T-helper 1 cell treated with Interleukin-12 subunit alpha and Interleukin-12 subunit beta and Interleukin-4 antibody, amounts not matched to agents 30 μg/mL and 1 μg/mL, for 36 hours (primary cell): Measurements from ENCODE around the gene SDR42E2.
"Not testable (repeated sequence)": the region's sequence is repeated elsewhere in the genome, so short reads cannot be mapped to it uniquely, and the experiment has no call there.

Experiments
- H3K27ac Mint-ChIP-seq: one replicate; pipeline ENCODE4 v1.8.0; 2021; ENCODE audit warnings: mild to moderate bottlenecking, mixed read lengths
- H3K27me3 Mint-ChIP-seq: one replicate; pipeline ENCODE4 v1.8.0; 2021; ENCODE audit warnings: low read depth, mixed read lengths
- H3K36me3 Mint-ChIP-seq: one replicate; pipeline ENCODE4 v1.8.0; 2021; ENCODE audit warnings: low read depth, mixed read lengths
- H3K4me1 Mint-ChIP-seq: one replicate; pipeline ENCODE4 v1.8.0; 2021; ENCODE audit warnings: low read depth, mixed read lengths
- H3K4me3 Mint-ChIP-seq: one replicate; pipeline ENCODE4 v1.8.0; 2021; ENCODE audit warnings: mild to moderate bottlenecking, moderate library complexity, mixed read lengths
- H3K9me3 Mint-ChIP-seq: one replicate; pipeline ENCODE4 v1.8.0; 2021; ENCODE audit warnings: mixed read lengths

SDR42E2 gene

DNA sequence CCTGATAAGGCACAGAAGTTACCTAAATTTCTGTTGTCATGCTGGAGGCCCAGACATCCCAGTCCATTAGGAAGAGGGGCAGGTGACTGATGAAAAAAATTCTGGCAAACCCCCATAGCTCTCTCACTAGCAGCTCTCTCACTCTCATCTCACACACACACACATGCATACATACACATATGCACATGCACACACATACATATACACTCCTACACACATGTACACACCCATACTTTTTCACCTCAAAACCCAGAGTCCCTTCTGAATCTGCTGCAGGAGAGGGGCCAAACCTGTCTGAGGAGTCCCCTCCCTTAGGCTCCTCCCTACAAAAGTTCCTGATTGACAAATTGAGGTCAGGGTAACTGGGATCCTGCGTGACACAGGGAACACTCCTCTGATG is 22.6 kb upstream of the SDR42E2 start:
- H3K4me3 Mint-ChIP-seq: no peak overlapping the region
- H3K36me3 Mint-ChIP-seq: no peaks in the 10 kb centered on the region
- no peaks in the 10 kb centered on the region for H3K9me3 Mint-ChIP-seq
- H3K27me3 Mint-ChIP-seq: peaks cover 8% of the 10 kb centered on the region
- H3K27ac Mint-ChIP-seq: no peak overlapping the region
- H3K4me1 Mint-ChIP-seq: no peaks in the 10 kb centered on the region

DNA sequence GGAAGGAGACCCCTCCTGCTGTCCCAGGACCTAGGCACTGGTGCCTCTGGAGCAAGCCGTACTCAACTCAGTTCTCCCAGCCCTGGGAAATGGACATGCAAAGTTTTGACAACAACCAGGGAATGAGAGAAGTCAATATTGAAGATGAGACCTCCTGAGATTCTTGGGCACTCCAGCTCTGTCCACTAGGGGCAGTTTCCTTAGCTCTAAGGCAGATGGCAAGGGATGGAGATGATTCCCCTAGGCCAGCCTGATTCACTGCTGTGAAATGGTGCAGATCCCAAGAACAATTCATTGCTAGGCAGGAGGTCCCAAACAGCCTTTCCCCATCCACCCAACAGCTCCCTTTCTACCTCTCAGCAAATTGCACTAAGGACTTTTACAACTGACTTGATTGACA is 20.5 kb upstream of the SDR42E2 start:
- Mint-ChIP-seq H3K9me3 (no peaks in the 10 kb centered on the region), H3K4me1 (no peaks in the 10 kb centered on the region), H3K36me3 (no peaks in the 10 kb centered on the region), H3K27ac (no peak overlapping the region), H3K4me3 (no peak overlapping the region), H3K27me3 (peaks cover 4% of the 10 kb centered on the region)

DNA sequence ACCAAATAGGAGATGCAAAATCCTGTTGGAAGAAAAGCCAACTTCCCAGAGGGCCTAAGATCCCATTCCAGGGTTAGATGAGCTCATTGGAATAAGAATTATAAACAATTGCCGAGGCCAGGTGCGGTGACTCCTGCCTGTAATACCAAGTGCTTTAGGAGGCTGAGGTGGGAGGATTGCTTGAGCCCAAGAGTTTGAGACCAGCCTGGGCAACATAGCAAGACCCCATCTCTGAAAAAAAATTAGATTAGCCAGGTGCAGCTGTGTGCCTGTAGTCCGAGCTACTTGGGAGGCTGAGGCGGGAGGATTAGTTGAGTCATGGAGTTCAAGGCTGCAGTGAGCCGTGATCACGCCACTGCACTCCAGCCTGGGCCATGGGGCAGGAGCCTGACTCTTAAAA is 17.8 kb upstream of the SDR42E2 start:
- Mint-ChIP-seq H3K27me3 (peaks cover 4% of the 10 kb centered on the region), H3K4me1 (no peaks in the 10 kb centered on the region), H3K27ac (no peak overlapping the region), H3K36me3 (no peaks in the 10 kb centered on the region), H3K4me3 (no peak overlapping the region), H3K9me3 (no peaks in the 10 kb centered on the region)

DNA sequence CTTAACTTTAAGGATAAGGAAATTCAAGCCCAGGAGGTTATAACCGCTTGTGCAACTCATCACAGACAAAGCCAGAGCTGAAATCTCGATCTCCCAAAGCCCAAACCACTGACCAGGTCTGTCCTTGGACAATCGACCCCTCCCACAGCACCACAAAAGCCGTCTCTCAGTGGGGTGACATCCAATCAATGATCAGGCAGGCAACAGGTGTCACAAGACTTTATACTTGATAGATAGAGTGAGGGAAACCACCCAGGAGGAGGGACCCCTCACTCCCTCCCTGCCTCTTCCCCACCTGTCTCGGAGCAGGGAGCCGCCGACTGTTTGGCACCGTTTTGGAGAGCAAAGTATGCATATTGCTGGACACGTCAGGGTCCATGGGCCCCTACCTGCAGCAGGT is 14.5 kb upstream of the SDR42E2 start:
- no peaks in the 10 kb centered on the region for H3K27me3 Mint-ChIP-seq
- H3K4me3 Mint-ChIP-seq: no peak overlapping the region
- H3K4me1 Mint-ChIP-seq: no peaks in the 10 kb centered on the region
- H3K36me3 Mint-ChIP-seq: no peaks in the 10 kb centered on the region
- no peaks in the 10 kb centered on the region for H3K9me3 Mint-ChIP-seq
- H3K27ac Mint-ChIP-seq: no peak overlapping the region

DNA sequence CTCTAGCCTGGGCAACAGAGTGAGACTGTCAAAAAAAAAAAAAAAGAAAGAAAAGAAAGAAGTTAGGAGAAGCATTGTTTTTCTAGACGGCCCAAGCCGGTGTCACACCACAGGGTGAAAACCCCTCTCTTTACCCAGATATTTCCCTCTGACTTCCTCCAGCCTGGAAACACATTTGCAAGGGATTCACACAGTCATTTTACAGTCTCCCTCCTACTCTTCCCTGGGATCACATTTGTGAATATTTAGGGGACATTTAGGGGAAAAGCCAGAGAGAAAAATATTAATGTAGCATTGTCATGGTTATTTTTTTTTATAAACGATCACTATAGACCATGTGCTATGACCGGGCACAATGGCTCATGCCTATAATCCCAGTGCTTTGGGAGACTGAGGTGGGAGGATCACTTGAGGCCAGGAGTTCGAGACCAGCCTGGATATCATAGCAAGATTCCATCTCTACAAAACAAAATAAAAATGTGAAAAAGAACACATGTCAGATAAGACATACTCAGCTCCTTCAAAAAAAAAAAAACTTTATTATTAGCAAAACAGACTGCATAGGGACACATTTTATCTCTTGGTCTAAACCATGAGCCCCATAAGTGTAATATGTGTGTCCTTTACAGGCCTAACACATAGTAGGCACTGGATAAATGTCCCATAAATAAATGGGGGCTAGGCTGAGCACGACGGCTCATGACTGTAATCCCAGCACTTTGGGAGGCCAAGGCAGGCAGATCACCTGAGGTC is 10.9 kb upstream of the SDR42E2 start:
- Mint-ChIP-seq H3K4me3 (no peak overlapping the region), H3K36me3 (no peaks in the 10 kb centered on the region), H3K27me3 (no peaks in the 10 kb centered on the region), H3K27ac (no peak overlapping the region), H3K4me1 (no peaks in the 10 kb centered on the region), H3K9me3 (no peaks in the 10 kb centered on the region)

DNA sequence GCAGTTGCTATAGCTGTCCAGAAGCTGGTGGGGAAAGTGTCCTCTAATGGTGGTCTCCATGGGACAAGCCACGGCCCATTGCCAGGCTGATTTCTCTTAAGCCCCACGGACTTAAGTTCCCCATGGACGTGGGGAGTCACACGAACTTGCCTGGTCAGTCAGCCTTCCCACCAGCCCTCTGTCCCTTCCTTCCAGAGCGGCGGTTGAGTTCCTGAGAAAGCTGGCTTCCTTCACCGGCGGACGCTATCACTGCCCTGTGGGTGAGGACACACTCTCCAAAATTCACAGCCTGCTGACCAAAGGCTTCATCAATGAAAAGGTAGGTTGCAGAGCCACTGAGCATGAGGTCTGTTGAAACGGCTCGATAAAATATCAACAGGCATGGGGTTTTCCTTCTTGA is 10.0 kb upstream of the SDR42E2 start:
- Mint-ChIP-seq H3K27ac (no peak overlapping the region), H3K9me3 (no peaks in the 10 kb centered on the region), H3K4me3 (no peak overlapping the region), H3K27me3 (no peaks in the 10 kb centered on the region), H3K4me1 (no peaks in the 10 kb centered on the region), H3K36me3 (no peaks in the 10 kb centered on the region)

DNA sequence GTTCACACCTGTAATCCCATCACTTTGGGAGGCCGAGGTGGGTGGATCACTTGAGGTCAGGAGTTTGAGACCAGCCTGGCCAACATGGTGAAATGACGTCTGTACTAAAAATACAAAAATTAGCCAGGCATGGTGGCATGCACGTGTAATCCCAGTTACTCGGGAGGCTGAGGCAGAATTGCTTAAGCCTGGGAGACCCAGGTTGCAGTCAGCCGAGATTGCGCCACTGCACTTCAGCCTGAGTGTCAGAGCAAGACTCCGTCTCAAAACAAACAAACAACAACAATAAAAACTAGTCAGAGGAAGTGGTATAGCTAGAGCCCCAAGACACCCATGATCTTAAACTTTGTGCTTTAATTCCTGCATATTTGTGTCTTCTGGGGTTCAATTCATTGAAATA is 9.2 kb upstream of the SDR42E2 start:
- H3K4me3 Mint-ChIP-seq, H3K27me3 Mint-ChIP-seq, H3K36me3 Mint-ChIP-seq: not testable (repeated sequence)

DNA sequence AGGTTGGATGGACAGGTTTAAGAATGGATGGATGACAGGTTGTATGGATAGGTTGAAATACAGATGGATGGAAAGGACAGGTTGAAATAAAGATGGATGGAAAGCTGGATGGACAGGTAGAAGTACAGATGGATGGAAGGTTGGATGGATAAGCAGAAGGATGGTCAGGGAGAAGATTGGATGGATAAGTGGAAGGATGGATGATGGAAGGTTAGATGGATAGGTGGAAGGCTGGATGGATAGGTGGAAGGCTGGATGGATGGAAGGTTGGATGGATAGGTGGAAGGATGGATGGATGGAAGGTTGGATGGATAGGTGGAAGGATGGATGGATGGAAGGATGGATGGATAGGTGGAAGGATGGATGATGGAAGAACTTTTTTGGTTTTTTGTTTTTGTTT is 905 bp upstream of the SDR42E2 start:
- Mint-ChIP-seq H3K4me3 (no peak overlapping the region), H3K27ac (no peak overlapping the region)

More for the DNA sequence above, 9.2 kb upstream of the SDR42E2 start:
- not testable (repeated sequence) for H3K4me1 Mint-ChIP-seq, H3K27ac Mint-ChIP-seq, H3K9me3 Mint-ChIP-seq

DNA sequence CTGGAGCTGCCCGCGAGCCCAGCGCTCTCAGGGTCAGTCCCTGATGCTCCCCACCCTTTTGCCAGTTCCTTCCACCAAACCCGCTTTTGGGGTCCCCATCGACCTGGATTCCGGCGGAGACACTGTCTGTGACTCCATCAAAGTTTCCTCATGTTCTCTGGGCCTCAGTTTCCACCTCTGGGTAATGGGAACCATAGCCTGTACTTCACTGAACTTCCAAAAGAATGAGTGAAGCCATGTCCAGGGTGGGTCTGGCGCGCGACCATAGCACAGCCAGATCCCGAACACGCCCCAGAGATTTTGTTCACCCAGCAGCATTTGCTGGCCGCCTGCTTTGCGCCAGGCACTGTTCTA is 327 bp downstream of the SDR42E2 start:
- H3K36me3 Mint-ChIP-seq: peaks cover 3% of the 10 kb centered on the region
- no peak overlapping the region for H3K4me3 Mint-ChIP-seq
- no peak overlapping the region for H3K27ac Mint-ChIP-seq
- no peaks in the 10 kb centered on the region for H3K4me1 Mint-ChIP-seq
- peaks cover 27% of the 10 kb centered on the region for H3K27me3 Mint-ChIP-seq
- no peaks in the 10 kb centered on the region for H3K9me3 Mint-ChIP-seq

More for the DNA sequence above, 905 bp upstream of the SDR42E2 start:
- Mint-ChIP-seq H3K4me1 (no peaks in the 10 kb centered on the region), H3K9me3 (no peaks in the 10 kb centered on the region), H3K36me3 (peaks cover 3% of the 10 kb centered on the region), H3K27me3 (peaks cover 27% of the 10 kb centered on the region)

DNA sequence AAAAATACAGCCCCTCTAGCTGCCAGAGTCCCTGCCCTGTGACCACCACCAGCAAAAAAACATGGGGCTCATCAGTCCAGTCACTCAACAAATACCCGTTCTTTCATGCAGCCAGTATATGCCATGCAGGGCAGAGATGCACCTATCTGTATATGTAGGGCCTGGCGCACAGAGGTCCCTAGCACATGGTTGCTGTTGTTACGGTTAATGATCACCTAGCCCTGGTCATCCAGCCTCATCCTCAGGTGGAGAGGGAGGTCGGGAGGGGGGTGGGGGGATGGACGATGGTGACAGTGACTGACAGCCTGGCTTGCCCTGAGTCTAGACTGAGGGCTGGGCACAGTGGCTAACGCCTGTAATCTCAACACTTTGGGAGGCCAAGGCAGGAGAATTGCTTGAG is 1.5 kb downstream of the SDR42E2 start:
- H3K27me3 Mint-ChIP-seq: peaks cover 27% of the 10 kb centered on the region
- peaks cover 3% of the 10 kb centered on the region for H3K36me3 Mint-ChIP-seq
- no peaks in the 10 kb centered on the region for H3K9me3 Mint-ChIP-seq
- H3K4me1 Mint-ChIP-seq: no peaks in the 10 kb centered on the region
- no peak overlapping the region for H3K27ac Mint-ChIP-seq
- no peak overlapping the region for H3K4me3 Mint-ChIP-seq

DNA sequence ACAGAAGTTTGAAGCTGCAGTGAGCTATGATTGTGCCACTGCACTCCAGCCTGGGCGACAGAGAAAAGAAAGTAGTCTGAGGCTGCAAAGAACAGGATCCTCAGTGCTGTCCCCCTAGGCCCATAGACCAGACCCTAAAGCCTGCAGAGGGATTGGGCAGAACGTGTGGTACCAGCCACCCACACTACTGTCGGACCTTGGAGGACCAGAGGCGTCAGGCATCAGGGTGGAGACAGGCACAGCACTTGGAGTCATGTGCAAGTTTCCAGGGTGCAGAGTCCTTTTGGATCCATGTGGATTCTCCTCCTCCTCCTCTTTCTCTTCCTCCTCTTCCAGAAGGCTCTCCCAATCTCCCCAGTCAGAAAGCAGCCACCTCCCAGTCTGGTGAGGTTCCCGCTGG is 2.2 kb downstream of the SDR42E2 start:
- H3K27me3 Mint-ChIP-seq: peaks cover 27% of the 10 kb centered on the region
- no peaks in the 10 kb centered on the region for H3K9me3 Mint-ChIP-seq
- H3K4me3 Mint-ChIP-seq: no peak overlapping the region
- H3K36me3 Mint-ChIP-seq: peaks cover 3% of the 10 kb centered on the region
- no peaks in the 10 kb centered on the region for H3K4me1 Mint-ChIP-seq
- H3K27ac Mint-ChIP-seq: no peak overlapping the region

DNA sequence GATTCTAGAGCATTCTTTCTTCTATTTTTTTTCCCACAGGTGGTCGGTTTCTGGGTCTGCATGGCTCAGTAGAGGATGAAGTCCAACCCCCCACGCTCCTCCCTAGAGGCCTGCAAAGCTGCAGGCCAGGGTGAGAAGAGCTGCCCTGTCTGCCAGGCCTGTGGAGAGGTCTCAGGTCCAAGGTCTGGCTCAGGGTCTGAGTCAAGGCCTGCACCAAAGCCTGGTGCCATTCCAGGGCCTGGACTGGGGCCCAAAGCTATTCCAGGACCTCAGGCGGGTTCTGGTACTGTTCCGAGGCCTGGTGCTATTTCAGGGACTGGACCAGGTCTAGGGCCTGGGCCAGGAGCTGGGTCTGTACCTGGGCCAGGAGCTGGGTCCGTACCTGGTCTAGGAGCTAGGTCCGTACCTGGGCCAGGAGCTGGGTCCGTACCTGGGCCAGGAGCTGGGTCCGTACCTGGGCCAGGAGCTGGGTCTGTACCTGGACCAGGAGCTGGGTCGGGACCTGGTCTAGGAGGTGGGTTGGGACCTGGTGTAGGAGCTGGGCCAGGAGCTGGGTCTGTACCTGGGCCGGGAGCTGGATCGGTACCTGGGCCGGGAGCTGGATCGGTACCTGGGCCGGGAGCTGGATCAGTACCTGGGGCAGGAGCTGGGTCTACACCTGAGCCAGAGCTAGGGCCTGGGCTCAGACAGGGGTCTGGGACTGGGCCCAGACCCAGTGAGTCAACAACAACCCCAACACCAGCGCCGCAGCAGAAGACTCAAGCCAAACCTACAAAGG is 3.4 kb downstream of the SDR42E2 start:
- no peak overlapping the region for H3K4me3 Mint-ChIP-seq
- peaks cover 3% of the 10 kb centered on the region for H3K36me3 Mint-ChIP-seq
- no peaks in the 10 kb centered on the region for H3K9me3 Mint-ChIP-seq
- no peak overlapping the region for H3K27ac Mint-ChIP-seq
- H3K27me3 Mint-ChIP-seq: peaks cover 16% of the 10 kb centered on the region
- no peaks in the 10 kb centered on the region for H3K4me1 Mint-ChIP-seq

DNA sequence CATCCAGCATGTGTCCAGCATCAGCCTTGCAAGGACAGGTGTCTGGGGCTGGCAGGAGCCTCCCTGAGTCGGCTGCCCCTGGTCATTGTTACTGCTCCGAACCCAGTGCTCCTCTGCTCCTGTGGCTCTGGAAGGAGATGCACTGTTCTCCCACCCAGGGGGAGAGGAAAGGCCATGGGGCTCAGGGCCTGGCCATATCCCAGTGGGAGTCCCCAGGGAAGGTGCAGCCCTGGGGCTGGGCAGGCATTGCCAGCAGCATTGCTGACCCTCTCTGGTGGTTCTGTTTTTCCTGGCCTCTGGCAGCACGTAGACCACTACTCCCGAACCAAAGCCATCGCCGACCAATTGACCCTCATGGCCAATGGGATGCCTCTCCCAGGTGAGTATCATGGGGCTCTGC is 9.6 kb downstream of the SDR42E2 start:
- Mint-ChIP-seq H3K4me1 (no peaks in the 10 kb centered on the region), H3K9me3 (no peaks in the 10 kb centered on the region), H3K27me3 (no peaks in the 10 kb centered on the region), H3K27ac (no peak overlapping the region), H3K4me3 (no peak overlapping the region), H3K36me3 (no peaks in the 10 kb centered on the region)

DNA sequence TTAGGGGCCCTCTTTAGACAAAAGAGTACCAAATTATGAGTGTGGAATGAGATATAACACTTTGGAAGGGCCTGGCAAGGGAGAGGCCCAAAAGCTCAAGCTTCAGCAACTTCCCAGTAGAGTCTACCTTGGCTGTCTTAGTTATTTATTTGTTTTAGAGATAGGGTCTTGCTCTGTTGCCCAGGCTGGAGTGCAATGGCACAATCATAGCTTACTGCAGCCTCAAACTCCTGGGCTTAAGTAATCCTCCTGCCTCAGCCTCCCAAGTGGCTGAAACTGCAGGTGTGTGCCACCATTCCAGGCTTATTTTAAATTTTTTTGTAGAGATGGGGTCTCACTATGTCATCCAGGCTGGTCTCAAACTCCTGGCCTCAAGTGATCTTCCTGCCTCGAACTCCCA is 10.3 kb downstream of the SDR42E2 start:
- H3K27me3 Mint-ChIP-seq, H3K4me1 Mint-ChIP-seq, H3K36me3 Mint-ChIP-seq, H3K4me3 Mint-ChIP-seq, H3K9me3 Mint-ChIP-seq, H3K27ac Mint-ChIP-seq: not testable (repeated sequence)

DNA sequence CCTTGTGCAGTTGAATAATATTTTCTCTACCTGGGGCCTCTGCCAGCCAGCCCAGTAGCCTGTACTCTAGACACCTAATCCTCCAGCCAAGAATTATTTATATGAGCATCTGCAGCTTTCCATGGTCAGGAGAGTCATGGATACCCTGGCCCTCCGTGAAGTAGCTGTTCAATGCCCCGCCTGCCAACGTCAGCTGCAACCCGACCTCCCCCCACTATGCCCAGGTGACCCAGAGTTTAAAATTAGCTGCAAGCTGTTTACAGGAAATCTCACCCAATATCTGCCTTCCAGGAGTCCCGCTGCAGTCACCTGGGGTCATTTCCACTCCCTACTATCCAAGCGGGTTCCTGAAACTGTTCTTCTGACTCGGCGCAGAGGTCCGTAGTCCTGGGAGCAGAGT is 12.3 kb downstream of the SDR42E2 start:
- H3K36me3 Mint-ChIP-seq: no peaks in the 10 kb centered on the region
- no peaks in the 10 kb centered on the region for H3K4me1 Mint-ChIP-seq
- H3K4me3 Mint-ChIP-seq: no peak overlapping the region
- no peaks in the 10 kb centered on the region for H3K27me3 Mint-ChIP-seq
- no peak overlapping the region for H3K27ac Mint-ChIP-seq
- H3K9me3 Mint-ChIP-seq: no peaks in the 10 kb centered on the region
